NCI-H1417 treated with DMSO at 0.1 percent for 48 hours (cell line): ENCODE measurements around the gene HOXA11.

Experiments used
- DNase-seq: peaks from one replicate; lab custom pipeline; 2025; lab: John Stamatoyannopoulos, UW

HOXA11 gene

DNA sequence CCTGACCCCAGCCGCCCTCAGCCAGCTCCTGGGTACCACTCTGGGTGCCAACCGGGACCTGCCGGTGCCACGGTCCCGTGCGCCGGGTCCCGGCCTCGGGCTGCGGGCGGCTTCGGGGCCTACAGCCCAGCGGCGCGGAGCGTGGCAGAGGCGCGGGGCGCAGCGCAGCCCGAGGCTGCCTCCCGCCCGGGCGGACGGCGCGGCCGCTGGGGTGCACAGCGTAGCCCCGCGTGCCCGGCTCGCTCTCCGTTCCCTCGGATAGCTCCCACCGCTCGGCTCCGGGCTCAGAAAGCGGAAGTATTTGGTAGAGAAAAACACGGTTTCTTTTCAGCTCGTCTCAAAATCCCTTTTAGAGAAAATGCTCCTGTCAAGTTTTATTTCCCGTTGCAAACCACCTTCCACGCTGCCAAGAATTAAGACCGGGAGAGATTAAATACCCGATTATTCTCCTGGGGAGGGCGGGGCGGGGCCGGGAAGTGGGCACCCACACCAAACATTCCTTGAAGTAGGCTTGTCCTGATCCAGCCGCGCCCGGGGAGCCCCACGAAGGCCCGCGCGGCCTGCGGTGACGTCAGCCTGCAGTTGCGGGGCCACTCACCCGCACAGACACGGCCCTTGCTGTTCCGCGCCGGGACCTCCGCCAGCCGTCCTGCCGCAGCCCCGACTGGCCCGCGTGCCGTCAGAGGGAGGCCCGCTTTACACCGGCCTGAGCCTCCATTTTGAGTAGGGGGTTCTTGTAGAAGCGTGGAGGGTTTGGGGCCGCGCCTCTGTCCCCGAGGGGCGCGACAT, 7.7 kb upstream of the HOXA11 start:
- DNase-seq: no peak

DNA sequence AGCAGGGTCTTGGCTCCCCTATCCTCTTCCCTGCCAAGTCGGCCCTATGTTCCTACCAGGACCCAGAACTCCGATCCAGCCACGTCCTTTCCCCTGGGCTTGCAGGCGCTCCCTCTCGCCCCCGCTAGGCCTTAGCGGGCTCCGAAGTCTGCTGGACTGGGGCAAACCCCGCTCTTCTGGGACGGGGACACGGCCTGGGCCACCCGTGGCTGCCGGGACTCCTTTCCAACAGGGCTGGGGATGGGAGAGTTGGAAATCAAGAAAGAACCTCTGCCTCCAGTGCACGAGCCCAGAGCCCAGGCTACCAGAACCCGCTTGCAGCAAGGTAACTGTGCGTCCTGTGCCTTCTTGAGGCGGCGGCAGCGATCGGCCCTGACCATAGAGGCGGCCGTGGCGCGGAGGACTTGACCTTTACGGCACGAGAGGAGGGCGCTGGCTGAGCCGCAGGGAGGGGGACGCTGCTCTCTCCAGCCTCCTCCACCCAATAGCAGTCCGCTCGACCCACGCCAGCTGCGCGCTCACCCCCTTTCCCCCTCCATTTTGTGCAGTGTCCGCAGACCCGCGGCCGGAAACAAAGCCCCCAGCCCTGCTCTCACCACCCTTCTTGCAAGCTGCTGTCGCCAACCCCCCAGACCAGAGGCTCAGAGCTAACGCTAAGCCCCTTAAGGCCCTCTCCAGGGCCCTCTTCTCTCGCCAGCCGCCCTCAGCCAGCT, 7.0 kb upstream of the HOXA11 start:
- DNase-seq: no peak

DNA sequence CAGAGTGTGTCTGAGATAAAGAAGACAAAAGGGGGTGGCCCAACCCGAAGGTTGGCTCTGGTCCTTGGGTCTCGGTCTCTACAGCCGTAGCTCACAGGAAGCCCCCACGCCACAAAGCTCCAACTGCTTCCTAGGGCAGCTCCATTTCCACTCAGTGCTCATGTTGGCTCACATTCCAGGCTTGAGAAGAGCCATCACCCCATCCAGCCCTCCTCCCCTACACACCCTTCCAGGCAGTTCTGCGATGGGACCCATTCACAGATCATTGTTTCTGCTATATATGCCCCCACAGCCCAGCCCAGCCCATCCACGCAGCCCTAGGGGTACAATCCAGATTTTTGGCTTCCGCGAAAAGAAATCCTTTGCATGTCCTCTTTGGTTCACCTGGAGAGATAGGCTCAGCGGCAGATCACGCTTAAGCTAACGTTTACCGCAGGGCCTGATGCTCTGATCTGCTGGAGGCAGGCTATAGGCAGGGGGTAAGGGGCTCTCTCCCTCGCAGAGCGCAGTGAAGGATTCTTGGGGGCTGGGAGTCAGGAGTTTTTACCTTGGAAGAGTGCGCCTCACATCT, 6.2 kb upstream of the HOXA11 start:
- DNase-seq: no peak

- no peak for DNase-seq
Observed at GRCh38 chr7:27189997-27190748, 5.1 kb upstream of the HOXA11 start.

- no peak for DNase-seq
Observed at GRCh38 chr7:27189295-27189996, 4.4 kb upstream of the HOXA11 start.

- no peak for DNase-seq
Observed at GRCh38 chr7:27188386-27189294, 3.6 kb upstream of the HOXA11 start.

DNA sequence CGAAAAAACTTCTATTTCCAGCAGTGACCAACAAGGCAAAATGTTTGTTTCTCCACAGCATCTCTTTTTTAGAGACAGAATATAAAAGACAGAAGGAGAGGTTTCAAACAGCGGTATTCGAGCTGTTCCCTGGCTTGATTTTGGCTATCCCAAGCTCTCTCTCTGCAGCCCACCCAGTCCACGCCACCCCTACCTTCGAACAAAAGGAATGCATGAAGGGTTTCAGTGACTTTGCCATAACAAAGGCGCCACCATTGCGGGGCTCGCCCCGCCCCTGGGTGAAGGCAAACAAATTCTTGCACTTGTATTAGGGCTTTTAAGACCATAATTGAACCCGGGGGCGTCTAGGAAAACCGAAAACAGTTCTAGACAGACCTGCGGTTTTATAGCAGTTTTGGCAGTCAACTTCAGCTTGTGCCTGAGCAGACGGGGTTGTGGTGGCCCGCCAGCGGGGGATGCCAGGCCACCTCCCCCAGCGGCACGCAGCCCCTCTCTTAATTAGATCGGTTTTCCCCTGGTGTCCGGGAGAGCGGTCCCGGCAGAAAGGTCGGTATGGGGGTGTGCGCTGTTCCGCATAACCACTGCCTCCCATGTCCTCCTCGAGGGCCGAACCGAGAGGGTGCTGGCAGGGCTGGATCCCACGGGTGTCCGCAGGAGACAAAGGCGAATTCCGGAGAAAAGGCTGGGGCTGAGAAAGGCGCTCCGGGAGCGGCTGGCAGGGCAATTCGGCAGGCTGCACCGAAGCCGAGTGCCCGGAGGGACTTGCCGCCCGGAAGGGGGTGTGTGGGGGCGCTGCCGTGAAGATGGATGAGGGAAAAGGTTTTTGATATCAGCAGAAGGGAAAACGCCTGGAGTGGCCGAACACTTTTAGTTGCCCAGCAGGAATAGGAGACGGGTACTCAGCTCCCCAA, 2.7 kb upstream of the HOXA11 start:
- no peak for DNase-seq

DNA sequence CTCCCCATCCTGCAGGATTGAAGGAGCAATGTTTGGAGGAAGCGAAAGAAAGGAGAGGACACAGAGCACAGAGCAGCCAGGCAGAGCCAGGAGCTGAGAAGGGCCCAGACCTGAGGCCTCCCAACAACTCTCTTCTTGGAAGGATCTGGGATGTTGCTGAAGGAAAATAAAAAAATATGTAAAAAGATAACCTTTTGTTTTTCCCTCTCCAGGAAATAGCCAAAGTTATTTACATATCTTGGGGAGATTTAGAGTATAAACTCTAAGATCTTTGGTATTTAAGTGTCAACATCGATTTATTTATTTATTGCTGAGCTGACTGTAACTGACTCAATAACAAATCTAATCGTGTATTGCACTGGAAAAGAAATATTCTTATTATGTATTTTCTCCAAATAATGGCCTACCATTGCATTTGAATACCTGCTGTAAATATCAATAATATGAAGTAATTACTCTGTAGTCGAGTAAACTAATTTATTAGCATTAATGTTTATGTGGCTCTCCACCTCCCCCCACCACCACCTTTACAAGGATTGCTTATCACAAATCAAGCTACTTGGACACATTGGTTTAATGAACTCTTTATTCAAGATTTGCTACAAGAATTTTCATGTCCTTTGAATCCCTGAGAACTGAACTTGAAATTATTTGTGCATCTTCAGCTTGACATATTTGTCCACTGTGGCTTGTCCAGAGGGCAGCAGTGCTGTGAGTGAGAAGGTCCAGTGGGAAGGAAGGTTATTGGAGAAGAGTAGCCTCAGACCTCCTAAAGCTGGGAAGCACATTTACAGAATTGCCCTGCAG, 1.8 kb upstream of the HOXA11 start:
- DNase-seq: no peak

GRCh38 chr7:27185854-27186667, 1.0 kb upstream of the HOXA11 start:
- no peak for DNase-seq

- peak; percentile 43 for DNase-seq
Observed at GRCh38 chr7:27184337-27185012, 557 bp downstream of the HOXA11 start.

- DNase-seq: no peak
Observed at GRCh38 chr7:27183682-27184336, 1.2 kb downstream of the HOXA11 start.

GRCh38 chr7:27182861-27183681, 2.0 kb downstream of the HOXA11 start:
- DNase-seq: no peak

DNA sequence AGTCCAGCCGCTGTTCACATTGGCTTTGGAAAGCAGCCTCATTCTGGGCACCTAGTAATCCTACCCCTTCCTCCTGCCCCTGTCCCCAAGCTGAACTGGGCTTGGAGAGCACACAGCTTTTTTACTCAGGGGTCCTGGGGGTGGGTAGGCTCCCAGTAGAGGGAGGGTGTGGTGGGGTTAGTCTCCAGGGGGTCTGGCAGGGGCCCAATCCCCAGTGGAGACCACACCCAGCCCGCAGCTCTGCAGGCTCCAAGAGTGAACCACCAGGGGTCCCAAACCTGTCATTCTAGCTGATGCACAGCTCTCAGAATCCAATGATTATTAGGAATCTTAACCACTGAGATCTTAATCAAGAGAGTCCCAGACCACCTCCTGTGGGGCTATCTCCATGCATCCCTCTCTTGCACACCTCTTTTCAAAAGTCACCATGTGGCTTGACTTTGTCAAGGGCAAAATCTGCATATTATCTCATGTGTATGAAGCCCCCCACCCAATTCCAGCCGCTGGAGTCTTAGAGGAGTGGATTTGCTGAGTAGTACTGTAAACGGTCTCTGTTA, 2.7 kb downstream of the HOXA11 start:
- no peak for DNase-seq

GRCh38 chr7:27181795-27182275, 3.2 kb downstream of the HOXA11 start:
- no peak for DNase-seq
